Measurements from ENCODE around the gene HPSE2. TPM values are rescaled to one million over a fixed set of nuclear protein-coding genes. Genes with fewer than 3 reads are reported as not detected.

The HPSE2 gene
- total RNA-seq, 1 donor from 2014 or later, result not detected

GRCh38 chr10:98959379-98959778 lies 276.3 kb downstream of the HPSE2 start:
- H3K9me3 ChIP-seq (replicated peaks), result no peaks in the 10 kb centered on the region
- no peaks in the 10 kb centered on the region for H3K4me1 ChIP-seq
- no peak for DNase-seq
- no peaks in the 10 kb centered on the region for H3K36me3 ChIP-seq
- intact Hi-C loops (cut with micrococcal nuclease), result no loop called here
- H3K27ac ChIP-seq (replicated peaks), result no peak overlapping the region
- TF ChIP-seq CTCF (IDR thresholded peaks at IDR 0.05; ENCODE audit: borderline replicate concordance), result no peak
- no peaks in the 10 kb centered on the region for H3K27me3 ChIP-seq (ENCODE audit: low read depth)
- H3K4me3 ChIP-seq, result no peak overlapping the region

- no peaks in the 10 kb centered on the region for H3K4me1 ChIP-seq
- no peaks in the 10 kb centered on the region for H3K36me3 ChIP-seq
- H3K9me3 ChIP-seq (replicated peaks), result no peaks in the 10 kb centered on the region
- intact Hi-C loops (cut with micrococcal nuclease), result no loop called here
- no peak for DNase-seq
- no peak for TF ChIP-seq CTCF (IDR thresholded peaks at IDR 0.05; ENCODE audit: borderline replicate concordance)
- no peaks in the 10 kb centered on the region for H3K27me3 ChIP-seq (ENCODE audit: low read depth)
- no peak overlapping the region for H3K27ac ChIP-seq (replicated peaks)
- no peak overlapping the region for H3K4me3 ChIP-seq
Observed at GRCh38 chr10:98957801-98958200, 277.9 kb downstream of the HPSE2 start.

GRCh38 chr10:98956576-98957260 lies 278.9 kb downstream of the HPSE2 start:
- Histone ChIP-seq H3K27ac (replicated peaks) (no peak overlapping the region), H3K27me3 (ENCODE audit: low read depth) (no peaks in the 10 kb centered on the region), H3K9me3 (replicated peaks) (no peaks in the 10 kb centered on the region), H3K36me3 (no peaks in the 10 kb centered on the region), H3K4me1 (no peaks in the 10 kb centered on the region), H3K4me3 (no peak overlapping the region)
- intact Hi-C loops (cut with micrococcal nuclease), result no loop called here
- no peak for TF ChIP-seq CTCF (IDR thresholded peaks at IDR 0.05; ENCODE audit: borderline replicate concordance)
- DNase-seq, result no peak

- no peak for DNase-seq
- H3K27ac ChIP-seq (replicated peaks), result no peak overlapping the region
- no peaks in the 10 kb centered on the region for H3K36me3 ChIP-seq
- H3K27me3 ChIP-seq (ENCODE audit: low read depth), result no peaks in the 10 kb centered on the region
- TF ChIP-seq CTCF (IDR thresholded peaks at IDR 0.05; ENCODE audit: borderline replicate concordance), result no peak
- H3K4me3 ChIP-seq, result no peak overlapping the region
- no peaks in the 10 kb centered on the region for H3K4me1 ChIP-seq
- no peaks in the 10 kb centered on the region for H3K9me3 ChIP-seq (replicated peaks)
- intact Hi-C loops (cut with micrococcal nuclease), result no loop called here
Observed at GRCh38 chr10:98953251-98953650, 282.4 kb downstream of the HPSE2 start.

- H3K27me3 ChIP-seq (ENCODE audit: low read depth), result no peaks in the 10 kb centered on the region
- no peaks in the 10 kb centered on the region for H3K9me3 ChIP-seq (replicated peaks)
- H3K4me1 ChIP-seq, result no peaks in the 10 kb centered on the region
- no peak overlapping the region for H3K4me3 ChIP-seq
- DNase-seq, result no peak
- H3K36me3 ChIP-seq, result no peaks in the 10 kb centered on the region
- no peak overlapping the region for H3K27ac ChIP-seq (replicated peaks)
- TF ChIP-seq CTCF (IDR thresholded peaks at IDR 0.05; ENCODE audit: borderline replicate concordance), result no peak
- intact Hi-C loops (cut with micrococcal nuclease), result no loop called here
Observed at GRCh38 chr10:98951269-98952000, 284.2 kb downstream of the HPSE2 start.
